NCI-H69 (cell line): ENCODE results near the gene RBMS1.
"Not testable (repeated sequence)": the region's sequence is repeated elsewhere in the genome, so short reads cannot be mapped to it uniquely, and the experiment has no call there.

ENCODE experiments used
- DNase-seq: peaks from one replicate; lab custom pipeline; 2025; lab: John Stamatoyannopoulos, UW

Gene RBMS1

GRCh38 chr2:160433466-160434140, 60.0 kb downstream of the RBMS1 start:
- no peak for DNase-seq

- no peak for DNase-seq
Measured at GRCh38 chr2:160432633-160433032, 61.0 kb downstream of the RBMS1 start.

- no peak for DNase-seq
Measured at GRCh38 chr2:160431441-160431840, 62.2 kb downstream of the RBMS1 start.

GRCh38 chr2:160430001-160430344, 63.6 kb downstream of the RBMS1 start:
- no peak for DNase-seq

- peak; percentile 36 for DNase-seq
Measured at GRCh38 chr2:160429248-160430000, 64.2 kb downstream of the RBMS1 start.

GRCh38 chr2:160428405-160428763, 65.2 kb downstream of the RBMS1 start:
- DNase-seq: no peak

- peak; percentile 1 for DNase-seq
Measured at GRCh38 chr2:160427629-160428404, 65.8 kb downstream of the RBMS1 start.

- DNase-seq: no peak
Measured at GRCh38 chr2:160426604-160427003, 67.0 kb downstream of the RBMS1 start.

GRCh38 chr2:160425434-160426151, 68.0 kb downstream of the RBMS1 start:
- no peak for DNase-seq

GRCh38 chr2:160423126-160423525, 70.5 kb downstream of the RBMS1 start:
- DNase-seq: no peak

- DNase-seq: not testable (repeated sequence)
Measured at GRCh38 chr2:160421646-160422501, 71.7 kb downstream of the RBMS1 start.

- DNase-seq: no peak
Measured at GRCh38 chr2:160420711-160421110, 72.9 kb downstream of the RBMS1 start.

- no peak for DNase-seq
Measured at GRCh38 chr2:160419776-160420505, 73.7 kb downstream of the RBMS1 start.

- no peak for DNase-seq
Measured at GRCh38 chr2:160418853-160419252, 74.8 kb downstream of the RBMS1 start.

GRCh38 chr2:160418398-160418765, 75.2 kb downstream of the RBMS1 start:
- no peak for DNase-seq

- no peak for DNase-seq
Measured at GRCh38 chr2:160417745-160418397, 75.7 kb downstream of the RBMS1 start.

GRCh38 chr2:160415991-160416390, 77.6 kb downstream of the RBMS1 start:
- DNase-seq: no peak

GRCh38 chr2:160411955-160412354, 81.7 kb downstream of the RBMS1 start:
- no peak for DNase-seq

GRCh38 chr2:160411167-160411566, 82.4 kb downstream of the RBMS1 start:
- DNase-seq: no peak

GRCh38 chr2:160409480-160409879, 84.1 kb downstream of the RBMS1 start:
- DNase-seq: no peak
